ENCODE data around the gene CDPF1.

CDPF1 gene

DNA sequence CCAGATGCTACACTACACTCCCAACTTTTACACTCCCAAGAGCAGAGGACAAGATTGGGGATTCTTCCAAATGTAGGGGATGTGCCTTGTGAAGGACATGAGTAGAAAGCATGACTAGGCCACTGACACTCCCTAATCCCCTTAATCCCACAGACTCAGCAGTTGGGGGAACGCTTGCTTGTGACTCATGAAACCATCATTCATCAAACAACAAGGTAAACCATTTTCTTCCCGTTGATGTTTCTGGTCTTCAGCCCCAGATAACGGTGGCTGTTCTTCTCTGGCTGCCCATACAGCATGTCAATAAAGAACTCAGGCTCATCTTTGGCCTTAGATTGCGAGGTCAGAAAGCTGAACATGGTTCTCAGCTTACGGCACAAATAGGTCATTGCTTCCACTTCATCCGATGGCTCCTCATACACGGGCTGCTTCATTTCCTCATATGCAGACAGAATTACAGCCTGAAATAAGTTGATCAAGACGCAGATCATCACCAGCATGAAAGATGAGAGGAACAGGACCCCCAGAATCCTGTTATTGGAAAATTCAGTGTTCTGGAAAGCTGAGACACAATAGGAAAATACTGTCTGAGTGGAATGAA is 6.4 kb upstream of the CDPF1 start:
- no peak for DNase-seq

GRCh38 chr22:46251816-46252380 is 1.8 kb upstream of the CDPF1 start:
- DNase-seq: no peak

GRCh38 chr22:46251266-46251665 is 1.2 kb upstream of the CDPF1 start:
- no peak for DNase-seq

GRCh38 chr22:46250783-46251125 is 661 bp upstream of the CDPF1 start:
- DNase-seq: no peak

DNA sequence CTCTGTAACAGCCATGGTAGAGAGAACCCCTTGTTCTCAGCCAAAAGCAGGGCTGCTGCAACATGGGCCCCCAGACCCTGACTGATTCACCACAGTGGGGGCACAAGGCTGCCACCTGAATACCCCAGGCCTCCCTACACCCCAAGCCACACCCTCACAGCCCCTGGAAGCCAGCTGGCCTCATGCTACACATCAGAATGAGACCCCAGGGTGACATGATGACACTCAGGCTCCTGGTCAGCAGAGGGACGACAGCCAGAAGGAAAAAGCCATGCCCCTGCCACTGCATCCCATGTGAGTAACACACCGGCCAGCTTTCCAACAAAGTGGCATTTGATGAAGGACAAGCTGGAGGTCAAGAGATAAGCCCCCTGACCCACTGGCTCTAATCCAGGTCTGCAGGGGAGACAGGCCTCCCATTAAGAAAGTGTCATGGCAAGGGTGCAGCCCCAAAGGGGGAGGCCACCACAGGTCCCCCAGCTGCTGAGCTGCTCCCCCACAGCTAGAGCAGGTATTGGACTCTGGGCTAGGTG is 2.6 kb downstream of the CDPF1 start:
- no peak for DNase-seq

GRCh38 chr22:46246178-46246577 is 3.9 kb downstream of the CDPF1 start:
- no peak for DNase-seq

DNA sequence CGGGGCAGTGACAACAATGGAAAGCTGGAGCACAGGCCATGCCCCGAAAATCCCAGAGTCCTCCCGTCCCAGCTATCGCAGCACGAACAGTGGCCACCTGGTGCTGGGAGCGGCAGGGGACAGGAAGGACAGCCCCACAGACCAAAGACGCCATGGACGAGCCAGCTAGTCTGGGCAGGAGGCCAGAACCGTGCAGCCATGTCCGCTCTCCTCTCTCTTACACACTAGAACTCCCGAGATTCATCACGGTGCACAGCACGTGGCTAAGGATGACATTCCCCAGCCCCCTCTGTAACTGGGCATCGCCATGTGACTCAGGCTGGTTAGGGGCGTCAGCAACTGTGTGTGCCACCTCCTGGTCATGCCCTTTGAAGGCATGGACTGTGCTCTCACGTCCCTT is 4.6 kb downstream of the CDPF1 start:
- DNase-seq: no peak

- no peak for DNase-seq
These were observed 5.3 kb downstream of the CDPF1 start for GRCh38 chr22:46244771-46245170.

- no peak for DNase-seq
These were observed 8.0 kb downstream of the CDPF1 start for GRCh38 chr22:46242076-46242475.

DNA sequence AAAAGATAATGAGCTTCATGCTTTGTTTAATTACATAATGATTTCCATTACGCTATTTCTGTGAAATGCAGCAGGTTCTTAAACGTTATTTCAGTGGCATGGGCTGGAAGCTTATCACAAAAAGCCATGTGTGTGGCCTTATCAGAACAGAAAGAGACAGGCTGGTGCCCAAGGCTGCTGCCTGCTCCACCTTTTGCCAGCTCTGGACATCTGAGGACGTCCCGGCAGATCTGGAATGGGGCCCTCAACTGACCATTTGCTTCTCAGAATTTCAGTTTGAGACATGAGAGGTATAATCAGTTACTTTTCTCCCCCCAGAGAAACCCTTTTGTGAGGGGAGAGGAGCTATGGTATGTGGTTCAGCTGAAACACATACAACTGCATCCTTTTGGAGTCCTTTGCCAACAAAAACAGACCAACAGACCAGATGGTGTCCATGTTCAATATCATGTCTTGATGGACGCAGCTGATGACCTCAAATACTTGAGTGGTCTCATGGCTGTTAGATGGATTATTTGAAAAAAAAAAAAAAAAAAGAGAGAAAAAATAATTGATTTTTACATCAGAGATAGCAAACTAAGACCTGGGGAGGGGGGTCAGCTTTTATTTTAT is 8.6 kb downstream of the CDPF1 start:
- no peak for DNase-seq

GRCh38 chr22:46240907-46241306 is 9.2 kb downstream of the CDPF1 start:
- no peak for DNase-seq

DNA sequence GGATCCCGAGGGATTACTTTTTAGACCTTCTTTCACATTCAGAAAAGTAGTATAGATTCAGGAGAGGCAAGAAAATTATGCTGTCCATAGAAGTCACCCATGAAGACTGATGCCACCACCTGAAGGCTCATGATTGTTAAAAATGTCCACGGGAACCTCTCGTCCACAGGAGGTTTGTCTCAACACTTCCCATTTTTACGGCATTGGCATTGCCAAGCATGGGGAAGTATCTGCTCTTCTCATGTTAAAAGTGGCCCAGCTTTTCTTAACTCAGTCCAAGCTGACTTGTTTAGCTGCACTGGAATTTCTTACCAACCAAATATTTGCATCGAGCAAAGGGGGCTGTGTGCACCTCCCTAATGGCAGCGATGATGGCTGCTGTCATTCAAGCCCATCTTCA is 9.6 kb downstream of the CDPF1 start:
- DNase-seq: no peak

- DNase-seq: no peak
These were observed 10.0 kb downstream of the CDPF1 start for GRCh38 chr22:46240073-46240472.

GRCh38 chr22:46239261-46240048 is 10.6 kb downstream of the CDPF1 start:
- no peak for DNase-seq

DNA sequence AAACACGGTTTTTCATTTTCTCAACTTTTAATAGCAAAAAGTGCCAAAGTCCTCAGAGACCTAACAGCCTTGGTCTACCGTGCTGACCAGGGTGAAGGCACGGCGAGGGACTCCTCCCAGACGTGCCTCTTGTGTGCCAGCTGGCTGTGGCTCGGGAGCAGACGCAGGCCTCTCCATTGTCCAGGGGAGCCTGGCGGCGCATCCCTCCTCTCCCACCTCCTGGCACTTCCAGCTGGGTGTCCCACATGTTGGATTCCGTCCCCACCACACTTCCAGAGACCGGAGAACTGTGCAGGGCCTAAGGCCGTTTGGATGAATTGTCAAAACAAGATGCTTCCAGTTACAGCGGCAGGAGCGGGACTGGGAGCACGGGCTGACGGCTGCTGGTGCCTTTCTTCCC is 11.6 kb downstream of the CDPF1 start:
- no peak for DNase-seq

- DNase-seq: no peak
These were observed 12.5 kb downstream of the CDPF1 start for GRCh38 chr22:46237453-46238124.

DNA sequence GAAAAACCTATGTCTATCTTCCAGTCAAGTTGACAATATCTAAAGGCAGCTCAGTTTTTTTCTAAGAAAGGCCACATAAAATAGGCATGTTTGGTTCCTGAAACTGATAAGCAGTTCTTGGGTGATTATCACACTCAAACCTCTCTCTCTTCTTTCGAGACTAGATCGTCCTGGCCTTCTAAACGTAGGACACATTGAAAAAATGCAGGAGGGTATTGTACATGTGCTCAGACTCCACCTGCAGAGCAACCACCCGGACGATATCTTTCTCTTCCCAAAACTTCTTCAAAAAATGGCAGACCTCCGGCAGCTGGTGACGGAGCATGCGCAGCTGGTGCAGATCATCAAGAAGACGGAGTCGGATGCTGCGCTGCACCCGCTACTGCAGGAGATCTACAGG is 15.1 kb downstream of the CDPF1 start:
- no peak for DNase-seq

GRCh38 chr22:46233231-46233630 is 16.9 kb downstream of the CDPF1 start:
- no peak for DNase-seq

GRCh38 chr22:46230262-46230901 is 19.7 kb downstream of the CDPF1 start:
- no peak for DNase-seq

DNA sequence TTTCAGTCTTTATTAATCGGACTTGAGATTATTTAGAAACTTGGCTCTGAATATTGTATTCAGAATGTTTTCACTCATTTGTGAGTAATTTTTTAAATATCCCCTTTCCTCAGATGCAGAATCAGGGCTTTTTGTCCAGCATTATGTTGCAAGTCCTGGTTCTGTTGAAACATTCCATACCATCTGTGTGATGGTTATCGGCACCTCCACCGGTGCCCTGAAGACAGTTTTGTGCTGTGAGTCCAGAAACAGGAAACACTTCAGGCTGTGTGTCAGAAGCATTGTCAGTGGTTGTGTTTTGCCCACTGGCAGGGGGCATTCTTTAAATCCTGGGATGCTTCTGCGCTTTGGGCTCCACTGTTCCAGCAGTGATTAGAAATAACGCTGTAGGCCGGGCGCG is 20.4 kb downstream of the CDPF1 start:
- DNase-seq: no peak

DNA sequence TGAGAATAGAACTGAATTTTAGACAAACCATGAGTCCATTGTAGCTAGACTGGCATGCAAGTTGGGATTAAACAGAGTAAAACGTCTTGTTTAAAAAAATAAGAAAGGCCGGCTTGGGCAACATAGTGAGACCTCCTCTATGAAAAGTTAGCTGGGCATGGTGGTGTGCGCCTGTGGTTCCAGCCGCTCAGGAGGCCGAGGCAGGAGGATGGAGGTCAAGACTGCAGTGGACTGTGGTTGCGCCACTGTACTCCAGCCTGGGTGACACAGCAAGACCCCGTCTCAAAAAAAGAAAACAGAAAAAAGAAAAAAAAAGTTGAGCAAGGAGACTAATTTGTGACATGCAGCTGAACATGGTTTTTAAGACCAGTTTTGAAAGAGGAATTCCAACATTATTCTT is 23.5 kb downstream of the CDPF1 start:
- DNase-seq: no peak

DNA sequence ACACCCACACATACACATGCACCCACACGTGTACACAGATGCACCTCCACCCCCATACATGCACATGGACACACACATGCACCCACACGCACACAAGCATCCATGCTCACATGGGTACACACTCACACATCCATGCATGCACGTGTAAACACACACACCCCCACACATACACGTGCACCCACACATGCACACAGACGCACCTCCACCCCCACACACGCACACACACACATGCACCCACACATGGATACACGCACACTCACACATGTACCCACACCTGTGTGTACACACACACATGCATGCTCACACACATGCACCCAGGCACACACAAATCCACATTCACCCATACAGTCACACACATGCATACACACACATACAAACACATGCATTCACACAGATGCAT is 24.5 kb downstream of the CDPF1 start:
- DNase-seq: no peak

DNA sequence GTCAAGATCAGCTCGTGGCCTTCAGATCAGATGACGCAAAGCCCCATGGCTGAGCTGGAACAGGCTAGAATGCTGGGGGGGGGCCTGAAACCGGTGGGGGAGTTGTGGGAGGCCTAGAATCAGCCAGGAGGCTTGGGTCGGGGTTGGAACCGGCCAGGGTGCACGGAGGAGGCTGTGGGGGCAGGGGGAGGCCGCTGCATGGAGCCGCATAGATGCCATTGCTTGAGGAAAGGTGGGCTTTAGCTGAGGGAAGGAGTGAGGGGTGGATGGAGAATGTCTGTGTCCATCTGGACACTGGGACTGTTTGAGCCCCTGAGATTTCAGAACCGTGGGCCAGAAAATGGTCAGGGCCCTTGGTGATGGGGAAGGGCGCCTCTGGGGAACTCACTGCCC is 25.2 kb downstream of the CDPF1 start:
- DNase-seq: no peak

All from NCI-H2171 (cell line).